Immature natural killer cell (primary cell): ENCODE data around the gene EMD. TPM values are rescaled to one million over a fixed set of nuclear protein-coding genes. Genes with fewer than 3 reads are reported as not detected.

Experiments
- DNase-seq, 3 donors: peaks; one replicate each; pipeline ENCODE4 v3.0.0; 2022; ENCODE audit warnings: mixed read lengths in 1 of 3
- H3K27ac Mint-ChIP-seq, 6 donors: one replicate each; pipeline ENCODE4 v1.8.0; 2020; ENCODE audit warnings: mixed read lengths in 6 of 6, mild to moderate bottlenecking in 5 of 6, inconsistent platforms in 4 of 6, moderate library complexity in 3 of 6
- H3K27me3 Mint-ChIP-seq, 3 donors: one replicate each; pipeline ENCODE4 v1.8.0; 2020 to 2021; ENCODE audit warnings: low read depth in 3 of 3, mild to moderate bottlenecking in 3 of 3, mixed read lengths in 3 of 3, moderate library complexity in 3 of 3, inconsistent platforms in 1 of 3
- H3K36me3 Mint-ChIP-seq, 3 donors: one replicate each; pipeline ENCODE4 v1.8.0; 2020; ENCODE audit warnings: mixed read lengths in 3 of 3, inconsistent platforms in 2 of 3, mild to moderate bottlenecking in 2 of 3
- H3K4me1 Mint-ChIP-seq, 2 donors: one replicate each; pipeline ENCODE4 v1.8.0; 2020; ENCODE audit warnings: inconsistent platforms in 2 of 2, mild to moderate bottlenecking in 2 of 2, mixed read lengths in 2 of 2, moderate library complexity in 1 of 2
- H3K4me3 Mint-ChIP-seq, 5 donors: one replicate each; pipeline ENCODE4 v1.8.0; 2020; ENCODE audit warnings: mild to moderate bottlenecking in 5 of 5, mixed read lengths in 5 of 5, inconsistent platforms in 3 of 5, moderate library complexity in 3 of 5
- H3K9me3 Mint-ChIP-seq, 6 donors: one replicate each; pipeline ENCODE4 v1.8.0; 2020; ENCODE audit warnings: mild to moderate bottlenecking in 6 of 6, mixed read lengths in 6 of 6, inconsistent platforms in 4 of 6, moderate library complexity in 3 of 6
- polyA plus RNA-seq, 3 donors: library from polyadenylated mRNA; unstranded; fragments of 300-500 nt; fragmentation: Illumina TruSeq; gene quantifications; one replicate each; pipeline ENCODE4 v1.2.3, GENCODE V29; 2021

EMD gene
- polyA plus RNA-seq, 3 donors from 2014 or later, result 27.2 to 31.2 (median 28.9) TPM

GRCh38 chrX:154358829-154359228 is 20.3 kb upstream of the EMD start:
- Mint-ChIP-seq H3K36me3 (peaks cover 3 to 25% (median 4%) of the 10 kb centered on the region in 3 donors), H3K27me3 (peaks cover 43 to 55% (median 50%) of the 10 kb centered on the region in 3 donors), H3K4me1 (peaks cover 34 to 55% of the 10 kb centered on the region in 2 donors), H3K27ac (peak overlapping the region; percentile 73 to 82 (median 77)), H3K9me3 (no peaks in the 10 kb centered on the region), H3K4me3 (peak overlapping the region in 2 of 5 donors; percentile 33 to 45)
- peak in 1 of 3 donors; percentile 0 for DNase-seq

- Mint-ChIP-seq H3K9me3 (no peaks in the 10 kb centered on the region), H3K27me3 (peaks cover 47 to 63% (median 54%) of the 10 kb centered on the region in 3 donors), H3K36me3 (peaks cover 3 to 24% (median 4%) of the 10 kb centered on the region in 3 donors), H3K4me1 (peaks cover 34 to 53% of the 10 kb centered on the region in 2 donors), H3K4me3 (no peak overlapping the region), H3K27ac (peak overlapping the region in 4 of 6 donors; percentile 4 to 62 (median 18))
- peak in 1 of 3 donors; percentile 2 for DNase-seq
These were observed 19.5 kb upstream of the EMD start for GRCh38 chrX:154359362-154360154.

GRCh38 chrX:154360155-154360713 is 18.9 kb upstream of the EMD start:
- Mint-ChIP-seq H3K9me3 (no peaks in the 10 kb centered on the region), H3K36me3 (peaks cover 3 to 27% (median 4%) of the 10 kb centered on the region in 3 donors), H3K27me3 (peaks cover 52 to 66% (median 57%) of the 10 kb centered on the region in 3 donors), H3K27ac (peak overlapping the region; percentile 68 to 96 (median 84)), H3K4me3 (peak overlapping the region in 1 of 5 donors; percentile 29), H3K4me1 (peaks cover 34 to 55% of the 10 kb centered on the region in 2 donors)
- no peak for DNase-seq

GRCh38 chrX:154362085-154362742 is 16.9 kb upstream of the EMD start:
- peaks cover 34 to 53% of the 10 kb centered on the region in 2 donors for H3K4me1 Mint-ChIP-seq
- peaks cover 56 to 66% (median 62%) of the 10 kb centered on the region in 3 donors for H3K27me3 Mint-ChIP-seq
- no peak overlapping the region for H3K4me3 Mint-ChIP-seq
- peaks cover 3 to 34% (median 4%) of the 10 kb centered on the region in 3 donors for H3K36me3 Mint-ChIP-seq
- no peak for DNase-seq
- peak overlapping the region; percentile 62 to 96 (median 86) for H3K27ac Mint-ChIP-seq
- peaks cover 0 to 3% (median 0%) of the 10 kb centered on the region in 6 donors for H3K9me3 Mint-ChIP-seq

- Mint-ChIP-seq H3K36me3 (peaks cover 0 to 24% (median 4%) of the 10 kb centered on the region in 3 donors), H3K4me1 (peaks cover 32 to 54% of the 10 kb centered on the region in 2 donors), H3K4me3 (peak overlapping the region in 2 of 5 donors; percentile 18 to 50), H3K27ac (peak overlapping the region in 5 of 6 donors; percentile 59 to 91 (median 82)), H3K9me3 (peaks cover 0 to 4% (median 0%) of the 10 kb centered on the region in 6 donors), H3K27me3 (peaks cover 58 to 64% (median 60%) of the 10 kb centered on the region in 3 donors)
- DNase-seq, result no peak
These were observed 15.2 kb upstream of the EMD start for GRCh38 chrX:154363706-154364439.

GRCh38 chrX:154365052-154365600 is 14.0 kb upstream of the EMD start:
- no peak for DNase-seq
- Mint-ChIP-seq H3K4me1 (peaks cover 36 to 58% of the 10 kb centered on the region in 2 donors), H3K27ac (peak overlapping the region; percentile 70 to 91 (median 84)), H3K4me3 (peak overlapping the region; percentile 15 to 56 (median 21)), H3K36me3 (peaks cover 0 to 29% (median 8%) of the 10 kb centered on the region in 3 donors), H3K27me3 (peaks cover 62 to 68% (median 67%) of the 10 kb centered on the region in 3 donors), H3K9me3 (peaks cover 0 to 4% (median 0%) of the 10 kb centered on the region in 6 donors)

GRCh38 chrX:154365997-154366665 is 13.0 kb upstream of the EMD start:
- peaks cover 63 to 64% (median 63%) of the 10 kb centered on the region in 3 donors for H3K27me3 Mint-ChIP-seq
- H3K4me3 Mint-ChIP-seq, result peak overlapping the region in 3 of 5 donors; percentile 54 to 73 (median 71)

GRCh38 chrX:154366666-154367055 is 12.4 kb upstream of the EMD start:
- Mint-ChIP-seq H3K9me3 (peaks cover 0 to 4% (median 0%) of the 10 kb centered on the region in 6 donors), H3K36me3 (peaks cover 0 to 24% (median 5%) of the 10 kb centered on the region in 3 donors), H3K4me3 (peak overlapping the region; percentile 27 to 73 (median 54)), H3K4me1 (peaks cover 27 to 48% of the 10 kb centered on the region in 2 donors), H3K27me3 (peaks cover 58 to 60% (median 58%) of the 10 kb centered on the region in 3 donors), H3K27ac (peak overlapping the region; percentile 82 to 93 (median 88))
- DNase-seq, result peak in 1 of 3 donors; percentile 51

More at GRCh38 chrX:154365997-154366665, 13.0 kb upstream of the EMD start:
- H3K4me1 Mint-ChIP-seq, result peaks cover 33 to 54% of the 10 kb centered on the region in 2 donors
- peak overlapping the region; percentile 82 to 93 (median 88) for H3K27ac Mint-ChIP-seq
- peaks cover 0 to 4% (median 0%) of the 10 kb centered on the region in 6 donors for H3K9me3 Mint-ChIP-seq
- peaks cover 0 to 27% (median 5%) of the 10 kb centered on the region in 3 donors for H3K36me3 Mint-ChIP-seq
- DNase-seq, result no peak

GRCh38 chrX:154367474-154368308 is 11.4 kb upstream of the EMD start:
- Mint-ChIP-seq H3K9me3 (peaks cover 0 to 4% (median 0%) of the 10 kb centered on the region in 6 donors), H3K4me1 (peaks cover 33 to 52% of the 10 kb centered on the region in 2 donors), H3K4me3 (peak overlapping the region; percentile 87 to 96 (median 94)), H3K27me3 (peaks cover 56 to 62% (median 60%) of the 10 kb centered on the region in 3 donors), H3K36me3 (peaks cover 0 to 23% (median 5%) of the 10 kb centered on the region in 3 donors), H3K27ac (peak overlapping the region; percentile 92 to 99 (median 97))
- no peak for DNase-seq

GRCh38 chrX:154368630-154369448 is 10.3 kb upstream of the EMD start:
- H3K9me3 Mint-ChIP-seq, result peaks cover 0 to 6% (median 0%) of the 10 kb centered on the region in 6 donors
- peak overlapping the region; percentile 87 to 96 (median 94) for H3K4me3 Mint-ChIP-seq
- peaks cover 43 to 58% of the 10 kb centered on the region in 2 donors for H3K4me1 Mint-ChIP-seq
- peak; percentile 99 for DNase-seq
- H3K27ac Mint-ChIP-seq, result peak overlapping the region; percentile 92 to 99 (median 97)
- peaks cover 0 to 18% (median 5%) of the 10 kb centered on the region in 3 donors for H3K36me3 Mint-ChIP-seq
- H3K27me3 Mint-ChIP-seq, result peaks cover 52 to 62% (median 57%) of the 10 kb centered on the region in 3 donors
